ENCODE measurements around the gene PUSL1.

The PUSL1 gene

DNA sequence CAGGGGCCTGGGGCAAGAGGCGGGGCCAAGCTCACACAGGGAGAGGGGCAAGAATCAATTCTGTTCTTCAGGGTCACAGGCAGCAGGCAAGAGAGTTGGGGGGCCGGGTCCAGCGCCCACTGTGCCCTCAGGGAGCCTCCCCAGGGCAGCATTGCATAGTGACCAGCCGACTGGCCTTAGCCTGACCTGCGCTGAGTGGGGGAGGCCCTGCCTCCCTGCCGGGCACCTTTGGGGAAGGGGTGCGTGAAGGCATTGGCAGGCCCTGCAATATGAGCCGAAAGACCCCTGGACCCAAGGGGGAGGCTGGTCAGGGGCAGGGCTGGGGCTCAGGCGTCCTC, 16.0 kb upstream of the PUSL1 start:
- POLR2A ChIA-PET (ENCODE audit: low non-redundant PET) = no interaction called here
- TF ChIP-seq, protein P1, sequence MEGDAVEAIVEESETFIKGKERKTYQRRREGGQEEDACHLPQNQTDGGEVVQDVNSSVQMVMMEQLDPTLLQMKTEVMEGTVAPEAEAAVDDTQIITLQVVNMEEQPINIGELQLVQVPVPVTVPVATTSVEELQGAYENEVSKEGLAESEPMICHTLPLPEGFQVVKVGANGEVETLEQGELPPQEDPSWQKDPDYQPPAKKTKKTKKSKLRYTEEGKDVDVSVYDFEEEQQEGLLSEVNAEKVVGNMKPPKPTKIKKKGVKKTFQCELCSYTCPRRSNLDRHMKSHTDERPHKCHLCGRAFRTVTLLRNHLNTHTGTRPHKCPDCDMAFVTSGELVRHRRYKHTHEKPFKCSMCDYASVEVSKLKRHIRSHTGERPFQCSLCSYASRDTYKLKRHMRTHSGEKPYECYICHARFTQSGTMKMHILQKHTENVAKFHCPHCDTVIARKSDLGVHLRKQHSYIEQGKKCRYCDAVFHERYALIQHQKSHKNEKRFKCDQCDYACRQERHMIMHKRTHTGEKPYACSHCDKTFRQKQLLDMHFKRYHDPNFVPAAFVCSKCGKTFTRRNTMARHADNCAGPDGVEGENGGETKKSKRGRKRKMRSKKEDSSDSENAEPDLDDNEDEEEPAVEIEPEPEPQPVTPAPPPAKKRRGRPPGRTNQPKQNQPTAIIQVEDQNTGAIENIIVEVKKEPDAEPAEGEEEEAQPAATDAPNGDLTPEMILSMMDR (conservative IDR thresholded peaks at IDR 0.05; ENCODE audit: low read depth) = no peak
- DNase-seq (ENCODE audit: low spot score) = no peak
- CTCF ChIA-PET = interaction anchor here (0.5 to 3.2 kb wide), 15 partner anchors 8 to 295 kb away, joined by 3 to 61 read pairs (median 5); no protein-coding TSS in a partner anchor
- peak overlapping the region; percentile 65 for H3K27ac ChIP-seq

DNA sequence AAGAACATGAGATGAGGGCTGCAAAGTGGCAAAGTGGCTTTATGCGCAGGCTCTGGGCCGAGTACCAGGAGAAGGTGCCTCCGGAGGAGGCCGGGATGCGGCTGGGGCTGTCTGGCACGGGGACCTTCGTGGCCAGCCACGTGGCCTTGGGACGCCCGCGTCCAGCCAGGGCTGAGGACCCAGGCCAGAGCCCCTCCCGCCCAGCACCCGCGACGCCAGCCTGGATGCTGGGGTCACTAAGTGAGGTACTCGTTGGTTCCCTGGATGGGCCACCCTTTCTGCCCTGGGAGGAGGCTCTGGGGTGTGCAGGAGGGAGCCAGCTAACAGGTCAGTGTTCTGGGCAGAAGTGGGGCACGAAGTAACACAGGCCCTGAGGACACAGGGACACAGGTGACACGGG, 15.5 kb upstream of the PUSL1 start:
- no peak for DNase-seq (ENCODE audit: low spot score)
- TF ChIP-seq, protein P1 (conservative IDR thresholded peaks at IDR 0.05; ENCODE audit: low read depth) = no peak
- CTCF ChIA-PET = interaction anchor here (0.6 to 3.2 kb wide), 4 partner anchors 118 to 296 kb away, joined by 3 to 61 read pairs (median 7); no protein-coding TSS in a partner anchor
- POLR2A ChIA-PET (ENCODE audit: low non-redundant PET) = interaction anchor here (0.7 kb wide), 1 partner anchor 170 kb away, joined by 3 read pairs; no protein-coding TSS in a partner anchor
- H3K27ac ChIP-seq = peak overlapping the region; percentile 65

DNA sequence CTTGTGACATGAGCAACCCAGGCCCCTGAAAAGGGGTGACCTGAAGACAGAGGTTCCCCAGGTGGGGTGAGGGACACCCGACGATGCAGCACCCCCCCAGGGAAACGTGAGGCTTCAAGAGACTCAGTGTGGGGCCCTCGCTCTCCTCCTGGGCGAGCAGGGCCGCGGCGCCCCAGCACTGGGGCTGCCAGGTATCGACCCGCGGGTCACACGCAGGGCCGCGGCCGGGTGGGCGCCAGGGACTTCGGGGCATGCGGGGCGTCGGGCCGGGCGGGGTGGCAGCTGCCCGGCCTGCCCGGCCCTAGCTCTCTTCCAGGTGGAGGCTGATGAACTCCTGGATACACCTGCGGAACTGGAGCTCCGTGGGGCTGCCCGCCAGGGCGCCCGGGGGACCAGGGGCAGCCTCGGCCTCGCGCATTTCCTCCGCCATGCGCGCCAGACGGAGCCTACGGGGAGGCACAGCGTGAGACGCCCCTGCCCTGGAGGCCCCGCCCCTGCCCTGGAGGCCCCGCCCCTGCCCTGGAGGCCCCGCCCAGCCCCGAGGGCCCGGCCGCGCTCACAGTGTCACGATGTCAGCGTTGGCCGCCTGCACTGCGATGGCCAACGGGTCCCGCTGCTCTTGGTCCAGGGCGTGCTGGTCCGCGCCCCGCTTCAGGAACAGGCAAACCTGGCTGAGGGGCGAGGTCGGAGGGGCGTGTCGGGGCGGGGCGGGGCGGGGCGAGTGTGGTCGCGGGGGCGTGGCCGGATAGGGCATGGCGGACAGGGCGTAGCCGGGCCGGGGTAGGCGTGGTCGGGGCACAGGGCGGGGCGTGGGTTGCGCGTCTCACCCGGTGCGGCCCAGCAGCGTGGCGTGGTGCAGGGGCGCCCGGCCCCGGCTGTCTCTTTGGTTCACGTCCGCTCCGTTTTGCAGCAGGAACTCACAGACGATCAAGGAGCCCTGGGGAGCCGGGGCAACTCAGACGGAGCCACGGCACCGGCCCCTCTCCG, 14.8 kb upstream of the PUSL1 start:
- POLR2A ChIA-PET (ENCODE audit: low non-redundant PET) = interaction anchor here (0.7 kb wide), 1 partner anchor 171 kb away, joined by 3 read pairs; no protein-coding TSS in a partner anchor
- TF ChIP-seq, protein P1 (conservative IDR thresholded peaks at IDR 0.05; ENCODE audit: low read depth) = no peak

DNA sequence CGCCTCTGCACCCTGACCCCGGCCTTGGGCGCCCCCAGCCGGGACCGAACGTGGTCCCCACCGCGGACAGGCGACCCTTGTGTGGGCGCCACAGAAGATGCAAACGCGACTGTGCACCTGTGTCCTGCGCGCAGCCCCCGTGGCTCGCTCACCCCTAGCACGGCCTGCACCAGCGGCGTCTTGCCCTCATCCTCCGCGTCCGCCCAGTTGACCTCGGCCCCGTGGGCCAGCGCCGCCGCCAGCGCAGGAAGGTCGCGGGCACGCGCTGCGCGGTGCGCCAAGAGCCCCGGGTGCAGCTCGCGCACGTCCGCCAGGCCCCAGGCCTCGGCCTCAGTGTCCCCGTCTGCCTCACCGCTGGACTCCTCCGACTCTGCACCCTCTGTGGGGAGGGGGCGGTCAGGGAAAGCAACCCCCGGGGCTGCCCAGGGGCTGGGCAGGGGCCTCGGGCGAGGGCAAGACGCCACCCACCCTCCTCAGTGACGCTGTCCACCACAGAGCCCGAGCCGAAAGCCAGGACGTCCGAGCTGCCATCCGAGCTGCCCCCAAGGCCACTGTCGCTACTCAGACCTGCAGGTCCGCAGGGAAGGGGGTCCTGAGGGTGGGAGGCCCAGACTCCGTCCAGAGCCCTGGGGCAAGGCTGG, 14.0 kb upstream of the PUSL1 start:
- POLR2A ChIA-PET (ENCODE audit: low non-redundant PET) = no interaction called here
- TF ChIP-seq, protein P1 (conservative IDR thresholded peaks at IDR 0.05; ENCODE audit: low read depth) = no peak
- peak overlapping the region; percentile 65; the same call in 1 of the 2 replicates for H3K27ac ChIP-seq

More for the DNA sequence above, 14.8 kb upstream of the PUSL1 start:
- CTCF ChIA-PET = interaction anchor here (0.6 kb wide), 1 partner anchor 119 kb away, joined by 3 read pairs; no protein-coding TSS in a partner anchor
- H3K27ac ChIP-seq = peak overlapping the region; percentile 65
- DNase-seq (ENCODE audit: low spot score) = no peak

DNA sequence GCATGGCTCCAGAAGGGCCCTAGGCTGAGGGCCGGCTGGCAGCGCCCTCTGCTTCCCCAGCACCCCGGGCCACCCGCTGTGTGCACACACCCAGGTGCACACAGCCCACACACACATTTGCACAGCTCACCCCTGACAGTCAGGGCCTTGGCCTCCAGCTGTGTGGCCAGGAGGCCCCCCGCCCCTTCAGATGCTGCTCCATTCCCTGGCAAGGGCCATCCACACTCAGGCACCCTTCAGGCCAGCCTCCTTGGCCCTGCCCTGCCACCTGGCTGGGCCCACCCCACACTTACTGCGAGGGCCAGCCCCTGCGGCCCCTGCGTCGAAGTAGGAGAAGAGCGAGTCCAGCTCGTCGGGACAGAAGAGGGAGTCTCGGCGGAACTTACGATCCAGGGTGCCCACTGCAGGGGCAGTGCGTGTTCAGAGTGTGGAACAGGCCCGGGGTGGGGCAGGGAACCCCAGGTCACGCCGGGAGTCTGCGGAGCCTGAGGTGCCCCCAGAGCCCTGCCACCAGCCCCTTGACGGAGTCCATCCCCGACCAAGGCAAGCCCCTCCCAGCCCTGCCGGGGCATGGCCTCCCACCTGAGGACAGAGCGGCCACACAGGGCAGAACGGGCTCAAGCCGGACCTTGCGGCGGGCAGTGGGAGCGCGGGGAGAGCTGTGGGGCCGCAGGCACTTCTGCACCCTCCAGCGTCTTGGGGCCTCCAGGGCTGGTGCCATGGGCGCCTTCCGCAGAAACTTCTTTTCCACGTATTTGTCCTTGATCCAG, 13.1 kb upstream of the PUSL1 start:
- no peak for DNase-seq (ENCODE audit: low spot score)
- TF ChIP-seq, protein P1 (conservative IDR thresholded peaks at IDR 0.05; ENCODE audit: low read depth) = no peak
- H3K27ac ChIP-seq = peak overlapping the region; percentile 37
- POLR2A ChIA-PET (ENCODE audit: low non-redundant PET) = no interaction called here
- CTCF ChIA-PET = interaction anchor here (1.0 kb wide), 1 partner anchor 31 kb away, joined by 3 read pairs; no protein-coding TSS in a partner anchor

More for the DNA sequence above, 14.0 kb upstream of the PUSL1 start:
- CTCF ChIA-PET = interaction anchor here (0.6 kb wide), 1 partner anchor 36 kb away, joined by 3 read pairs; no protein-coding TSS in a partner anchor
- no peak for DNase-seq (ENCODE audit: low spot score)

Data from RWPE1 (cell line).